Measurements from ENCODE around the gene RHOT2. TPM values are rescaled to one million over a fixed set of nuclear protein-coding genes. Genes with fewer than 3 reads are reported as not detected.
A peak's percentile ranks its signal among the peaks of the same experiment; 100 is the strongest.

The RHOT2 gene
- total and polyA plus RNA-seq, 9 of the 15 experiments (the other 6 are each of a cell fraction or from before 2014, with no cell fraction given): 5.0 to 373 (median 112) TPM

GRCh38 chr16:719815-720446 lies 52.0 kb downstream of the RHOT2 start (continued):
- TF ChIP-seq, protein P1, sequence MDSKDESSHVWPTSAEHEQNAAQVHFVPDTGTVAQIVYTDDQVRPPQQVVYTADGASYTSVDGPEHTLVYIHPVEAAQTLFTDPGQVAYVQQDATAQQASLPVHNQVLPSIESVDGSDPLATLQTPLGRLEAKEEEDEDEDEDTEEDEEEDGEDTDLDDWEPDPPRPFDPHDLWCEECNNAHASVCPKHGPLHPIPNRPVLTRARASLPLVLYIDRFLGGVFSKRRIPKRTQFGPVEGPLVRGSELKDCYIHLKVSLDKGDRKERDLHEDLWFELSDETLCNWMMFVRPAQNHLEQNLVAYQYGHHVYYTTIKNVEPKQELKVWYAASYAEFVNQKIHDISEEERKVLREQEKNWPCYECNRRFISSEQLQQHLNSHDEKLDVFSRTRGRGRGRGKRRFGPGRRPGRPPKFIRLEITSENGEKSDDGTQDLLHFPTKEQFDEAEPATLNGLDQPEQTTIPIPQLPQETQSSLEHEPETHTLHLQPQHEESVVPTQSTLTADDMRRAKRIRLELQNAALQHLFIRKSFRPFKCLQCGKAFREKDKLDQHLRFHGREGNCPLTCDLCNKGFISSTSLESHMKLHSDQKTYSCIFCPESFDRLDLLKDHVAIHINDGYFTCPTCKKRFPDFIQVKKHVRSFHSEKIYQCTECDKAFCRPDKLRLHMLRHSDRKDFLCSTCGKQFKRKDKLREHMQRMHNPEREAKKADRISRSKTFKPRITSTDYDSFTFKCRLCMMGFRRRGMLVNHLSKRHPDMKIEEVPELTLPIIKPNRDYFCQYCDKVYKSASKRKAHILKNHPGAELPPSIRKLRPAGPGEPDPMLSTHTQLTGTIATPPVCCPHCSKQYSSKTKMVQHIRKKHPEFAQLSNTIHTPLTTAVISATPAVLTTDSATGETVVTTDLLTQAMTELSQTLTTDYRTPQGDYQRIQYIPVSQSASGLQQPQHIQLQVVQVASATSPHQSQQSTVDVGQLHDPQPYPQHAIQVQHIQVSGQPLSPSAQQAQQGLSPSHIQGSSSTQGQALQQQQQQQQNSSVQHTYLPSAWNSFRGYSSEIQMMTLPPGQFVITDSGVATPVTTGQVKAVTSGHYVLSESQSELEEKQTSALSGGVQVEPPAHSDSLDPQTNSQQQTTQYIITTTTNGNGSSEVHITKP (IDR thresholded peaks at IDR 0.05; ENCODE audit: partially characterized antibody): peak; percentile 89

DNA sequence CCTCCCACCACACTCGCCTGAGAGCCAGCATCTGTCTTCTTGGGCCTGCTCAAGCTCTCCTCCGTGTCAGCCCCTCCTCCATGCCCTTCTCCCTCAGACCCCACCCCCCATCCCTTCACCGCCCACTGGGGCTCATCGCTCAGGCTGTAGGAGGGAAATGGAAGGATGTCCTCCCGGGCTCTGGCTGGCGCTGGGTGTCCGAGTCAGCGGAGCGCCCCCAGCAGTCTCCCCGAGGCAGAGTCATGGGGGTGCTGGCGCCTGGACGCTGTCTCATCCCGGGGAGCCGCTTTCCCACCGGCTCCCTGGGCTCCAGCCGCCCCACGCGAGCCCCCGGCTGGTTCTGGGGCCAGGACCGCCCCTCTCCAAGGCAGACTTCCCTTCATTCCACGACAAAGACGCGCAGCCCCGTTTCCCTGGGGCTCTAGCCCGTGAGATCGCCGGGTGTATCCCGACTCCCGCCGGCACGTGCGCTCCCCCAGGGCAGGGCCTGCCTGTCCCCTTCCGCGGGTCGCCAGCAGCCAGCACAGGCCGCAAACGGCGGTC lies 52.6 kb downstream of the RHOT2 start:
- Histone ChIP-seq H3K4me1 (replicated peaks in 1 of 2; ENCODE audit: control insufficient read depth in 2 of 2, insufficient read depth in 2 of 2, low read length in 2 of 2) (peaks cover 17 to 99% of the 10 kb centered on the region in 2 experiments; a peak in 4 of 5 replicates), H3K9me3 (replicated peaks; ENCODE audit: control insufficient read depth, insufficient read depth, low read depth, low read length) (no peaks in the 10 kb centered on the region), H3K27me3 (ENCODE audit: control insufficient read depth in 2 of 2, insufficient read depth in 2 of 2, low read length in 2 of 2) (no peaks in the 10 kb centered on the region), H3K27ac (ENCODE audit: extremely low read depth, low read depth, low read length) (peak overlapping the region; percentile 97), H3K9ac (ENCODE audit: insufficient read depth in 1 of 2, low read depth in 2 of 2, low read length in 2 of 2) (peak overlapping the region; percentile 96 to 99), H3K36me3 (ENCODE audit: control insufficient read depth, insufficient read depth, low read length) (peaks cover 31% of the 10 kb centered on the region; the same call in 2 of the 3 replicates), H4K20me1 (replicated peaks; ENCODE audit: control insufficient read depth, insufficient read depth, low read length) (no peaks in the 10 kb centered on the region; the same call in 1 of the 2 replicates), H3K9me1 (ENCODE audit: control insufficient read depth, insufficient read depth, low read length) (peaks cover 3% of the 10 kb centered on the region), H2AFZ (ENCODE audit: low read depth, low read length) (peak overlapping the region; percentile 91), H3K4me2 (ENCODE audit: insufficient read depth, low read length) (peak overlapping the region; percentile 90), H3K79me2 (ENCODE audit: control insufficient read depth, insufficient read depth, low read length) (peaks cover 54% of the 10 kb centered on the region), H3K4me3 (peak overlapping the region; percentile 100)
- peak; percentile 57 for ATAC-seq
- 0% methylated on average over 18 of the region's 38 CpGs for WGBS (ENCODE audit: insufficient coverage, low coverage, missing lambda C conversion rate)
- FAIRE-seq: peak; percentile 96
- in situ Hi-C loops (cut with MboI): no loop called here
- no TSS peak for BruUV-seq (replicated peaks)
- CTCF ChIA-PET (ENCODE audit: low intra/inter-chr PET ratio): no interaction called here
- POLR2A ChIA-PET: interaction anchor here (0.5 to 2.3 kb wide), 14 partner anchors 8 to 1089 kb away, joined by 3 to 16 read pairs (median 3); no protein-coding TSS in a partner anchor
- intact Hi-C loops (cut with micrococcal nuclease): no loop called here
- peak; percentile 62 to 91 (median 74) for DNase-seq (ENCODE audit: extremely low read depth in 1 of 4, low spot score in 3 of 4)
- TF ChIP-seq PHB2 (IDR thresholded peaks at IDR 0.05; ENCODE audit: low read depth): no peak
- no peak for TF ChIP-seq ZNF76 (CRISPR knock-in tag; IDR thresholded peaks at IDR 0.05; ENCODE audit: borderline replicate concordance)
- TF ChIP-seq BHLHE40 (IDR thresholded peaks at IDR 0.05; ENCODE audit: low read length): peak; percentile 81; the same call in 1 of the 2 replicates
- no peak for TF ChIP-seq GTF2A2 (tag; IDR thresholded peaks at IDR 0.05)
- TF ChIP-seq, protein P2, sequence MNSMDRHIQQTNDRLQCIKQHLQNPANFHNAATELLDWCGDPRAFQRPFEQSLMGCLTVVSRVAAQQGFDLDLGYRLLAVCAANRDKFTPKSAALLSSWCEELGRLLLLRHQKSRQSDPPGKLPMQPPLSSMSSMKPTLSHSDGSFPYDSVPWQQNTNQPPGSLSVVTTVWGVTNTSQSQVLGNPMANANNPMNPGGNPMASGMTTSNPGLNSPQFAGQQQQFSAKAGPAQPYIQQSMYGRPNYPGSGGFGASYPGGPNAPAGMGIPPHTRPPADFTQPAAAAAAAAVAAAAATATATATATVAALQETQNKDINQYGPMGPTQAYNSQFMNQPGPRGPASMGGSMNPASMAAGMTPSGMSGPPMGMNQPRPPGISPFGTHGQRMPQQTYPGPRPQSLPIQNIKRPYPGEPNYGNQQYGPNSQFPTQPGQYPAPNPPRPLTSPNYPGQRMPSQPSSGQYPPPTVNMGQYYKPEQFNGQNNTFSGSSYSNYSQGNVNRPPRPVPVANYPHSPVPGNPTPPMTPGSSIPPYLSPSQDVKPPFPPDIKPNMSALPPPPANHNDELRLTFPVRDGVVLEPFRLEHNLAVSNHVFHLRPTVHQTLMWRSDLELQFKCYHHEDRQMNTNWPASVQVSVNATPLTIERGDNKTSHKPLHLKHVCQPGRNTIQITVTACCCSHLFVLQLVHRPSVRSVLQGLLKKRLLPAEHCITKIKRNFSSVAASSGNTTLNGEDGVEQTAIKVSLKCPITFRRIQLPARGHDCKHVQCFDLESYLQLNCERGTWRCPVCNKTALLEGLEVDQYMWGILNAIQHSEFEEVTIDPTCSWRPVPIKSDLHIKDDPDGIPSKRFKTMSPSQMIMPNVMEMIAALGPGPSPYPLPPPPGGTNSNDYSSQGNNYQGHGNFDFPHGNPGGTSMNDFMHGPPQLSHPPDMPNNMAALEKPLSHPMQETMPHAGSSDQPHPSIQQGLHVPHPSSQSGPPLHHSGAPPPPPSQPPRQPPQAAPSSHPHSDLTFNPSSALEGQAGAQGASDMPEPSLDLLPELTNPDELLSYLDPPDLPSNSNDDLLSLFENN (IDR thresholded peaks at IDR 0.05; ENCODE audit: low read depth in 2 of 2, low read length in 2 of 2): no peak
- TF ChIP-seq, protein P3, sequence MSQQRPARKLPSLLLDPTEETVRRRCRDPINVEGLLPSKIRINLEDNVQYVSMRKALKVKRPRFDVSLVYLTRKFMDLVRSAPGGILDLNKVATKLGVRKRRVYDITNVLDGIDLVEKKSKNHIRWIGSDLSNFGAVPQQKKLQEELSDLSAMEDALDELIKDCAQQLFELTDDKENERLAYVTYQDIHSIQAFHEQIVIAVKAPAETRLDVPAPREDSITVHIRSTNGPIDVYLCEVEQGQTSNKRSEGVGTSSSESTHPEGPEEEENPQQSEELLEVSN (IDR thresholded peaks at IDR 0.05; ENCODE audit: borderline replicate concordance in 1 of 2, extremely low read depth in 1 of 2, insufficient read depth in 1 of 2, insufficient read length in 1 of 2, low read depth in 1 of 2, low read length in 1 of 2, poor library complexity in 1 of 2, severe bottlenecking in 1 of 2): peak in 1 of 2 experiments; percentile 60
- TF ChIP-seq HMBOX1 (IDR thresholded peaks at IDR 0.05): no peak
- no peak for TF ChIP-seq MECOM (CRISPR knock-in tag; IDR thresholded peaks at IDR 0.05)

All from K562 (cell line).